SK-N-SH treated with all-trans-retinoic acid at 6 μM for 48 hours (cell line): ENCODE data around the gene CTNNBL1.

Experiments used
- ATAC-seq: fragments of 200-7000 bp; cut with Tn5 transposase; 3 replicates; pipeline ENCODE4 v1.9.1; 2020; ENCODE audit warnings: mild to moderate bottlenecking, moderate library complexity
- ARNTL ChIP-seq: fragments of 450-650 bp; formaldehyde crosslinking; IDR thresholded peaks from 2 replicates; pipeline ENCODE4 v1.5.0; 2020; ENCODE audit warnings: low read depth, mild to moderate bottlenecking, moderate library complexity, borderline replicate concordance
- BACH2 ChIP-seq: fragments of 250-450 bp; sonication (Bioruptor Pico); IDR thresholded peaks from 2 replicates; pipeline ENCODE4 v1.9.0; 2021; ENCODE audit warnings: mild to moderate bottlenecking, borderline replicate concordance
- CREB5 ChIP-seq: fragments of 250-450 bp; sonication (Bioruptor Pico); IDR thresholded peaks from 2 replicates; pipeline ENCODE4 v1.5.1; 2020; ENCODE audit warnings: low read depth, mild to moderate bottlenecking, moderate library complexity
- CSDC2 ChIP-seq: fragments of 250-450 bp; sonication (Bioruptor Pico); IDR thresholded peaks from 2 replicates; pipeline ENCODE4 v1.5.0; 2020; ENCODE audit warnings: mild to moderate bottlenecking, moderate library complexity
- CSRNP3 ChIP-seq: fragments of 250-450 bp; sonication (Bioruptor Pico); IDR thresholded peaks from 2 replicates; pipeline ENCODE4 v1.5.1; 2021; ENCODE audit warnings: mild to moderate bottlenecking, moderate library complexity
- ESRRG ChIP-seq: fragments of 250-450 bp; sonication (Bioruptor Pico); IDR thresholded peaks from 2 replicates; pipeline ENCODE4 v1.6.1; 2021; ENCODE audit warnings: mild to moderate bottlenecking
- GLIS3 ChIP-seq: fragments of 250-450 bp; sonication (Bioruptor Pico); IDR thresholded peaks from 2 replicates; pipeline ENCODE4 v1.5.0; 2020; ENCODE audit warnings: mild to moderate bottlenecking, moderate library complexity
- ISL1 ChIP-seq: fragments of 250-450 bp; sonication (Bioruptor Pico); IDR thresholded peaks from 2 replicates; pipeline ENCODE4 v2.1.2; 2022; ENCODE audit warnings: mild to moderate bottlenecking, moderate library complexity
- OSR1 ChIP-seq: fragments of 250-450 bp; sonication (Bioruptor Pico); IDR thresholded peaks from 2 replicates; pipeline ENCODE4 v1.8.0; 2022; ENCODE audit warnings: moderate library complexity, mild to moderate bottlenecking, inconsistent platforms
- PATZ1 ChIP-seq: fragments of 250-450 bp; sonication (Bioruptor Pico); IDR thresholded peaks from 2 replicates; pipeline ENCODE4 v1.8.0; 2020; ENCODE audit warnings: mild to moderate bottlenecking, moderate library complexity, borderline replicate concordance
- POU6F1 ChIP-seq: fragments of 250-450 bp; sonication (Bioruptor Pico); IDR thresholded peaks from 2 replicates; pipeline ENCODE4 v1.8.0; 2021; ENCODE audit warnings: low read depth, mild to moderate bottlenecking, moderate library complexity, borderline replicate concordance
- PPARA ChIP-seq: fragments of 250-450 bp; sonication (Bioruptor Pico); IDR thresholded peaks from 2 replicates; pipeline ENCODE4 v1.5.0; 2020; ENCODE audit warnings: mild to moderate bottlenecking, borderline replicate concordance
- SNAI2 ChIP-seq: fragments of 250-450 bp; sonication (Bioruptor Pico); IDR thresholded peaks from 2 replicates; pipeline ENCODE4 v1.5.0; 2020; ENCODE audit warnings: mild to moderate bottlenecking, moderate library complexity
- TCF4 ChIP-seq: fragments of 250-450 bp; sonication (Bioruptor Pico); IDR thresholded peaks from 2 replicates; pipeline ENCODE4 v1.8.0; 2021; ENCODE audit warnings: mild to moderate bottlenecking, moderate library complexity, borderline replicate concordance
- TOX ChIP-seq: fragments of 250-450 bp; sonication (Bioruptor Pico); IDR thresholded peaks from 2 replicates; pipeline ENCODE4 v1.8.0; 2021; ENCODE audit warnings: mild to moderate bottlenecking, moderate library complexity, borderline replicate concordance
- TSHZ2 ChIP-seq: fragments of 250-450 bp; sonication (Bioruptor Pico); IDR thresholded peaks from 2 replicates; pipeline ENCODE4 v1.5.0; 2020; ENCODE audit warnings: mild to moderate bottlenecking, moderate library complexity
- ZC3H10 ChIP-seq: fragments of 250-450 bp; sonication (Bioruptor Pico); IDR thresholded peaks from 2 replicates; pipeline ENCODE4 v1.5.1; 2021; ENCODE audit warnings: mild to moderate bottlenecking, moderate library complexity
- ZFP3 ChIP-seq: fragments of 250-450 bp; sonication (Bioruptor Pico); IDR thresholded peaks from 2 replicates; pipeline ENCODE4 v1.5.0; 2020; ENCODE audit warnings: mild to moderate bottlenecking, moderate library complexity
- ZFP30 ChIP-seq: fragments of 450-650 bp; formaldehyde crosslinking; IDR thresholded peaks from 2 replicates; pipeline ENCODE4 v1.5.0; 2022; ENCODE audit warnings: mild to moderate bottlenecking, moderate library complexity
- ZNF565 ChIP-seq: fragments of 450-650 bp; formaldehyde crosslinking; conservative IDR thresholded peaks from 2 replicates; pipeline ENCODE4 v1.5.0; 2020; ENCODE audit warnings: low read depth, mild to moderate bottlenecking, moderate library complexity
- ZNF8 ChIP-seq: fragments of 450-650 bp; formaldehyde crosslinking; IDR thresholded peaks from 2 replicates; pipeline ENCODE4 v1.5.0; 2020; ENCODE audit warnings: mild to moderate bottlenecking, moderate library complexity

Gene CTNNBL1

GRCh38 chr20:37714978-37715672, 21.3 kb downstream of the CTNNBL1 start:
- ATAC-seq = no peak
- TF ChIP-seq PATZ1 (CRISPR knock-in tag) (no peak), ZNF8 (CRISPR knock-in tag) (no peak), CSRNP3 (CRISPR knock-in tag) (no peak), ARNTL (CRISPR knock-in tag) (no peak), TOX (CRISPR knock-in tag) (no peak), ZFP3 (CRISPR knock-in tag) (no peak), TSHZ2 (CRISPR knock-in tag) (no peak), TCF4 (CRISPR knock-in tag) (no peak), PPARA (CRISPR knock-in tag) (no peak), ISL1 (no peak), SNAI2 (no peak), BACH2 (CRISPR knock-in tag) (no peak), POU6F1 (CRISPR knock-in tag) (no peak), ZNF565 (CRISPR knock-in tag) (no peak), ZC3H10 (CRISPR knock-in tag) (no peak), GLIS3 (CRISPR knock-in tag) (no peak), ESRRG (CRISPR knock-in tag) (no peak), ZFP30 (CRISPR knock-in tag) (no peak), CSDC2 (no peak), OSR1 (CRISPR knock-in tag) (no peak)

GRCh38 chr20:37721751-37722150, 27.9 kb downstream of the CTNNBL1 start:
- no peak for ATAC-seq
- TF ChIP-seq OSR1 (CRISPR knock-in tag) (no peak), CSDC2 (no peak), SNAI2 (no peak), TCF4 (CRISPR knock-in tag) (no peak), CREB5 (CRISPR knock-in tag) (no peak), CSRNP3 (CRISPR knock-in tag) (no peak), ISL1 (no peak), ZNF565 (CRISPR knock-in tag) (no peak), ZC3H10 (CRISPR knock-in tag) (no peak), TSHZ2 (CRISPR knock-in tag) (no peak), ARNTL (CRISPR knock-in tag) (no peak), PATZ1 (CRISPR knock-in tag) (no peak), ZNF8 (CRISPR knock-in tag) (no peak), BACH2 (CRISPR knock-in tag) (no peak), PPARA (CRISPR knock-in tag) (no peak), TOX (CRISPR knock-in tag) (no peak)
